ENCODE data around the gene SIK3.

GRCh38 chr11:116849060-116849459, 249.2 kb downstream of the SIK3 start:
- TF ChIP-seq CTCF (IDR thresholded peaks at IDR 0.05) (no peak), POLR2A (IDR thresholded peaks at IDR 0.05) (no peak)
